Suprapubic skin (tissue), 4 donors: ENCODE data around the gene HADHA. TPM values are rescaled to one million over a fixed set of nuclear protein-coding genes. Genes with fewer than 3 reads are reported as not detected.
A peak's percentile ranks its signal among the peaks of the same experiment; 100 is the strongest.
"Not testable (repeated sequence)": the region's sequence is repeated elsewhere in the genome, so short reads cannot be mapped to it uniquely, and the experiment has no call there.

Source experiments
- DNase-seq, 2 donors: peaks; one replicate each; pipeline ENCODE4 v3.0.0-alpha.2; 2019; ENCODE audit warnings: low spot score in 2 of 2
- H3K27ac ChIP-seq: fragments of 200-600 bp; sonication (generic); one replicate; pipeline ENCODE4 v1.5.1; 2019
- H3K27me3 ChIP-seq: fragments of 200-600 bp; sonication (generic); one replicate; pipeline ENCODE4 v1.5.1; 2019
- H3K36me3 ChIP-seq: fragments of 200-600 bp; sonication (generic); one replicate; pipeline ENCODE4 v1.5.1; 2019
- H3K4me1 ChIP-seq: fragments of 200-600 bp; sonication (generic); one replicate; pipeline ENCODE4 v1.5.1; 2019
- H3K4me3 ChIP-seq: fragments of 200-600 bp; sonication (generic); one replicate; pipeline ENCODE4 v1.5.1; 2019; ENCODE audit warnings: mild to moderate bottlenecking
- H3K9me3 ChIP-seq: fragments of 200-600 bp; sonication (generic); one replicate; pipeline ENCODE4 v1.5.1; 2019
- CTCF ChIP-seq, 2 donors: fragments of 200-600 bp in 1 of 2; fragments of 450-650 bp in 1 of 2; sonication (generic) in 1 of 2; IDR thresholded peaks; one replicate each; pipeline ENCODE4 v1.5.1; 2016 to 2019; ENCODE audit warnings: antibody characterized with exemption in 2 of 2, mild to moderate bottlenecking in 1 of 2, moderate library complexity in 1 of 2
- EP300 ChIP-seq: sonication (generic); formaldehyde crosslinking; IDR thresholded peaks from one replicate; pipeline ENCODE4 v1.6.1; 2017; ENCODE audit warnings: antibody characterized with exemption
- POLR2A ChIP-seq, 2 donors: fragments of 450-650 bp; IDR thresholded peaks; one replicate each; pipeline ENCODE4 v1.6.1; 2017; ENCODE audit warnings: antibody characterized with exemption in 2 of 2, mild to moderate bottlenecking in 2 of 2, moderate library complexity in 2 of 2
- POLR2AphosphoS5 ChIP-seq, 3 donors: sonication (generic); formaldehyde crosslinking; IDR thresholded peaks; one replicate each; pipeline ENCODE4 v1.6.1; 2017; ENCODE audit warnings: antibody characterized with exemption in 3 of 3
- WGBS: methylation state at CpG from one replicate; pipeline ENCODE4 v1.1.5; 2018; 5-methylcytosine and 5-hydroxymethylcytosine counted together
- total RNA-seq, 4 donors: library from RNA; depleted of rRNA; stranded (reverse); fragments of >200 nt; gene quantifications; one replicate each; pipeline ENCODE4 v1.1.0, GENCODE V29; 2016

Gene HADHA
- total RNA-seq, 4 donors from 2014 or later: 120 to 145 (median 131) TPM

- no peaks in the 10 kb centered on the region for H3K9me3 ChIP-seq
- DNase-seq: peak in 1 of 2 donors; percentile 34
- H3K27ac ChIP-seq: no peak overlapping the region
- H3K4me1 ChIP-seq: peaks cover 16% of the 10 kb centered on the region
- H3K4me3 ChIP-seq: no peak overlapping the region
- WGBS: 87% methylated on average over 9 of the region's 9 CpGs
- TF ChIP-seq POLR2A (IDR thresholded peaks at IDR 0.05): no peak
- no peak for TF ChIP-seq EP300
- no peak for TF ChIP-seq CTCF (IDR thresholded peaks at IDR 0.05)
- no peak for TF ChIP-seq POLR2AphosphoS5 (IDR thresholded peaks at IDR 0.05)
- no peaks in the 10 kb centered on the region for H3K36me3 ChIP-seq
- peaks cover 25% of the 10 kb centered on the region for H3K27me3 ChIP-seq
Measured at GRCh38 chr2:26170795-26171194, 73.6 kb downstream of the HADHA start.

GRCh38 chr2:26169681-26170414 lies 74.6 kb downstream of the HADHA start:
- WGBS: 87% methylated on average over 14 of the region's 14 CpGs
- peaks cover 25% of the 10 kb centered on the region for H3K27me3 ChIP-seq
- peak in 1 of 2 donors; percentile 58 for DNase-seq

GRCh38 chr2:26169226-26169625 lies 75.2 kb downstream of the HADHA start:
- Histone ChIP-seq H3K9me3 (no peaks in the 10 kb centered on the region), H3K27me3 (peaks cover 19% of the 10 kb centered on the region), H3K4me3 (no peak overlapping the region), H3K27ac (no peak overlapping the region), H3K4me1 (peaks cover 16% of the 10 kb centered on the region), H3K36me3 (no peaks in the 10 kb centered on the region)
- TF ChIP-seq POLR2A (IDR thresholded peaks at IDR 0.05) (no peak), POLR2AphosphoS5 (IDR thresholded peaks at IDR 0.05) (no peak), CTCF (IDR thresholded peaks at IDR 0.05) (no peak), EP300 (no peak)
- WGBS: 97% methylated on average over 5 of the region's 5 CpGs
- peak in 1 of 2 donors; percentile 60 for DNase-seq

More at GRCh38 chr2:26169681-26170414, 74.6 kb downstream of the HADHA start:
- Histone ChIP-seq H3K36me3 (no peaks in the 10 kb centered on the region), H3K9me3 (no peaks in the 10 kb centered on the region), H3K4me1 (peaks cover 16% of the 10 kb centered on the region), H3K27ac (no peak overlapping the region), H3K4me3 (no peak overlapping the region)
- TF ChIP-seq POLR2A (IDR thresholded peaks at IDR 0.05): no peak
- TF ChIP-seq POLR2AphosphoS5 (IDR thresholded peaks at IDR 0.05): no peak
- no peak for TF ChIP-seq CTCF (IDR thresholded peaks at IDR 0.05)
- TF ChIP-seq EP300: no peak

GRCh38 chr2:26168785-26169184 lies 75.6 kb downstream of the HADHA start:
- H3K4me1 ChIP-seq: peaks cover 12% of the 10 kb centered on the region
- H3K27me3 ChIP-seq: peaks cover 15% of the 10 kb centered on the region
- TF ChIP-seq CTCF (IDR thresholded peaks at IDR 0.05): no peak
- TF ChIP-seq EP300: no peak
- TF ChIP-seq POLR2A (IDR thresholded peaks at IDR 0.05): no peak
- TF ChIP-seq POLR2AphosphoS5 (IDR thresholded peaks at IDR 0.05): no peak
- 97% methylated on average over 4 of the region's 4 CpGs for WGBS
- H3K9me3 ChIP-seq: no peaks in the 10 kb centered on the region
- H3K36me3 ChIP-seq: no peaks in the 10 kb centered on the region
- DNase-seq: peak in 1 of 2 donors; percentile 16
- no peak overlapping the region for H3K4me3 ChIP-seq
- H3K27ac ChIP-seq: no peak overlapping the region

GRCh38 chr2:26166541-26166940 lies 77.9 kb downstream of the HADHA start:
- H3K4me1 ChIP-seq, H3K36me3 ChIP-seq, H3K9me3 ChIP-seq, H3K4me3 ChIP-seq, H3K27me3 ChIP-seq, H3K27ac ChIP-seq: not testable (repeated sequence)
- WGBS: 92% methylated on average over 6 of the region's 6 CpGs
- DNase-seq: peak in 1 of 2 donors; percentile 26
